ENCODE measurements around the gene SCARB2.

DNA sequence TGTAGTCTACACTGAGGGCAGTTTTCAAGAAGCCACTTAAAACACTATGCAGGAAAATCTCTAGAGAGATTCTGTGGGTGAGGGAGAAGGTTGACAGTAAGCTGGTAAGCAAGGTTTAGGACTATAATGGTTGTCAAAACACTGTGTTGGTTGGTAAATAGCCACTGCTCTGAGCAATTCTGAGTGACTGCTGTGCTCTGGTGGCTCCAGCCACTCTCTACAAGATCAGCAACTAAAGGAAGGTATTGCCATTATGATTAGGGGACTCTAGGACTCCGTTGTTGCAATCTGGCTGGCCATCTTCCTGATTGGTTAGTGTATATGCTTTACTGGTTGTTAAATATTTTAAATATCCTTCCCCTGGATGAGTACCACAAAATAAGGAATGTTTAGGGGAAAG is 32.4 kb upstream of the SCARB2 start:
- no peak for TF ChIP-seq EZH2 (IDR thresholded peaks at IDR 0.05; ENCODE audit: low read length)
- TF ChIP-seq, protein P1, sequence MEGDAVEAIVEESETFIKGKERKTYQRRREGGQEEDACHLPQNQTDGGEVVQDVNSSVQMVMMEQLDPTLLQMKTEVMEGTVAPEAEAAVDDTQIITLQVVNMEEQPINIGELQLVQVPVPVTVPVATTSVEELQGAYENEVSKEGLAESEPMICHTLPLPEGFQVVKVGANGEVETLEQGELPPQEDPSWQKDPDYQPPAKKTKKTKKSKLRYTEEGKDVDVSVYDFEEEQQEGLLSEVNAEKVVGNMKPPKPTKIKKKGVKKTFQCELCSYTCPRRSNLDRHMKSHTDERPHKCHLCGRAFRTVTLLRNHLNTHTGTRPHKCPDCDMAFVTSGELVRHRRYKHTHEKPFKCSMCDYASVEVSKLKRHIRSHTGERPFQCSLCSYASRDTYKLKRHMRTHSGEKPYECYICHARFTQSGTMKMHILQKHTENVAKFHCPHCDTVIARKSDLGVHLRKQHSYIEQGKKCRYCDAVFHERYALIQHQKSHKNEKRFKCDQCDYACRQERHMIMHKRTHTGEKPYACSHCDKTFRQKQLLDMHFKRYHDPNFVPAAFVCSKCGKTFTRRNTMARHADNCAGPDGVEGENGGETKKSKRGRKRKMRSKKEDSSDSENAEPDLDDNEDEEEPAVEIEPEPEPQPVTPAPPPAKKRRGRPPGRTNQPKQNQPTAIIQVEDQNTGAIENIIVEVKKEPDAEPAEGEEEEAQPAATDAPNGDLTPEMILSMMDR (optimal IDR thresholded peaks at IDR 0.05 in 1 of 3, IDR thresholded peaks at IDR 0.05 in 1 of 3, conservative IDR thresholded peaks at IDR 0.05 in 1 of 3; ENCODE audit: extremely low read depth in 1 of 3, insufficient read depth in 2 of 3, low read length in 3 of 3) = no peak

Data from keratinocyte (primary cell).